GM12878 (cell line): ENCODE results near the gene OPCML. TPM values are rescaled to one million over a fixed set of nuclear protein-coding genes. Genes with fewer than 3 reads are reported as not detected.

Experiments used
- ATAC-seq: fragments of 200-7000 bp; cut with Tn5 transposase; 3 replicates; pipeline ENCODE4 v1.9.1; 2020; ENCODE audit warnings: mild to moderate bottlenecking, moderate library complexity
- BruUV-seq: library from RNA; stranded (reverse); fragments of 400-500 nt; replicated peaks from 2 replicates; lab custom pipeline; 2021; lab: Mats Ljungman, UMichigan
- CTCF ChIA-PET: fragments of 300-600 bp; sonication (Branson Sonifier 250); formaldehyde crosslinking; extraction: SDS; loops from one replicate; lab custom pipeline; 2021; ENCODE audit warnings: inconsistent platforms; lab: Yijun Ruan, JAX
- POLR2A ChIA-PET: fragments of 350-600 bp; formaldehyde crosslinking; extraction: SDS; loops from one replicate; lab custom pipeline; 2021; ENCODE audit warnings: inconsistent platforms; lab: Charles Lee
- RAD21 ChIA-PET: fragments of 300-600 bp; sonication (Branson Sonifier 250); formaldehyde crosslinking; loops from one replicate; lab custom pipeline; 2023; ENCODE audit warnings: antibody characterized with exemption; ENCODE audit not compliant: unreplicated experiment; lab: Charles Lee
- SMC1A ChIA-PET: fragments of 300-600 bp; sonication (Branson Sonifier 250); formaldehyde crosslinking; loops from one replicate; lab custom pipeline; 2023; ENCODE audit not compliant: unreplicated experiment, uncharacterized antibody; lab: Charles Lee
- DNase-seq: peaks from one replicate; pipeline ENCODE4 v3.0.0-alpha.2; 2011; ENCODE audit warnings: low read depth, low spot score
- FAIRE-seq: peaks from 3 replicates; lab custom pipeline; 2011; peaks lifted over from hg19 to GRCh38; lab: Jason Lieb, UNC
- H2AFZ ChIP-seq: 2 replicates; pipeline ENCODE4 v1.6.0; 2011; ENCODE audit warnings: low read depth, low read length, control low read depth; ENCODE audit not compliant: control insufficient read depth
- H3K27ac ChIP-seq: 2 replicates; pipeline ENCODE4 v1.5.1; 2011; ENCODE audit warnings: control low read depth; ENCODE audit not compliant: control insufficient read depth, insufficient read depth
- H3K27me3 ChIP-seq, 2 experiments: replicated peaks in 1 of 2; 2 replicates each; pipeline versions ENCODE4 v1.6.0 to v1.6.1; 2011; ENCODE audit warnings: low read length in 1 of 2; ENCODE audit not compliant: control insufficient read depth in 2 of 2, insufficient read depth in 2 of 2
- H3K36me3 ChIP-seq, 2 experiments: 2 replicates each; pipeline ENCODE4 v1.5.1; 2011; ENCODE audit warnings: low read length in 1 of 2; ENCODE audit not compliant: control insufficient read depth in 2 of 2, insufficient read depth in 2 of 2
- H3K4me1 ChIP-seq: 2 replicates; pipeline ENCODE4 v1.6.1; 2011; ENCODE audit warnings: mild to moderate bottlenecking, low read length, moderate library complexity, mixed read lengths; ENCODE audit not compliant: control insufficient read depth, insufficient read depth
- H3K4me2 ChIP-seq: 2 replicates; pipeline ENCODE4 v1.6.0; 2011; ENCODE audit warnings: control low read depth; ENCODE audit not compliant: control insufficient read depth, insufficient read depth
- H3K4me3 ChIP-seq: fragments of 200-600 bp; sonication (generic); 2 replicates; pipeline ENCODE4 v1.5.1; 2016
- H3K79me2 ChIP-seq: 2 replicates; pipeline ENCODE4 v1.6.0; 2011; ENCODE audit warnings: low read length; ENCODE audit not compliant: control insufficient read depth, insufficient read depth
- H3K9ac ChIP-seq: 2 replicates; pipeline ENCODE4 v1.8.0; 2011; ENCODE audit warnings: low read length, control low read depth, mixed read lengths; ENCODE audit not compliant: control insufficient read depth, insufficient read depth
- H3K9me3 ChIP-seq: replicated peaks from 3 replicates; pipeline ENCODE4 v1.5.1; 2011; ENCODE audit warnings: mild to moderate bottlenecking, low read length; ENCODE audit not compliant: control insufficient read depth, insufficient read depth
- H4K20me1 ChIP-seq: 2 replicates; pipeline ENCODE4 v1.6.0; 2011; ENCODE audit not compliant: control insufficient read depth, insufficient read depth
- ATF7 ChIP-seq: fragments of 450-650 bp; IDR thresholded peaks from 2 replicates; pipeline ENCODE4 v1.6.1; 2016; ENCODE audit warnings: low read depth, mild to moderate bottlenecking
- CBFB ChIP-seq: IDR thresholded peaks from 2 replicates; pipeline ENCODE4 v1.6.1; 2016; ENCODE audit warnings: antibody characterized with exemption, low read depth
- CHD1 ChIP-seq: IDR thresholded peaks from 2 replicates; pipeline ENCODE4 v1.6.1; 2012; ENCODE audit warnings: low read depth, low read length, improper control_type of control experiment
- IKZF2 ChIP-seq, 2 experiments: fragments of 450-650 bp; IDR thresholded peaks; 2 replicates each; pipeline ENCODE4 v1.6.1; 2017; ENCODE audit warnings: mild to moderate bottlenecking in 2 of 2, moderate library complexity in 2 of 2
- MYB ChIP-seq: fragments of 150-350 bp; IDR thresholded peaks from 2 replicates; pipeline ENCODE4 v1.6.1; 2014; ENCODE audit warnings: mild to moderate bottlenecking, low read depth, low read length, borderline replicate concordance
- RAD51 ChIP-seq: fragments of 450-650 bp; IDR thresholded peaks from 2 replicates; pipeline ENCODE4 v1.6.1; 2016; ENCODE audit warnings: moderate library complexity, mild to moderate bottlenecking, inconsistent platforms
- SP1 ChIP-seq: IDR thresholded peaks from one replicate; pipeline ENCODE4 v1.6.1; 2011; ENCODE audit warnings: low read depth, low read length
- TARDBP ChIP-seq: IDR thresholded peaks from 2 replicates; pipeline ENCODE4 v1.6.1; 2016; ENCODE audit warnings: borderline replicate concordance
- ZNF384 ChIP-seq: IDR thresholded peaks from 2 replicates; pipeline ENCODE4 v1.6.1; 2012; ENCODE audit warnings: low read depth, mild to moderate bottlenecking, low read length, improper control_type of control experiment, borderline replicate concordance
- WGBS: methylation state at CpG from one replicate; pipeline ENCODE4 v1.1.6; 2016; ENCODE audit warnings: low lambda C conversion rate; ENCODE audit not compliant: insufficient replicate concordance, insufficient coverage; ENCODE audit errors: missing lambda C conversion rate; 5-methylcytosine and 5-hydroxymethylcytosine counted together
- in situ Hi-C: fragments of 300-500 bp; cut with MboI; formaldehyde crosslinking; loops from 9 replicates; pipeline ENCODE4 v1.14.3; 2018; ENCODE audit warnings: mixed read lengths
- intact Hi-C: fragments of 100-400 bp; cut with micrococcal nuclease; formaldehyde crosslinking; loops from one replicate; pipeline ENCODE4 v1.14.2; 2022; ENCODE audit not compliant: unreplicated experiment
- polyA plus RNA-seq, 11 experiments: library from polyadenylated mRNA; depleted of rRNA in 4 of 11; unstranded in 6 of 11; stranded (reverse) in 5 of 11; fragments of >200 nt; fragmentation: Nextera tagmentation in 4 of 11; fragmentation: Illumina TruSeq in 1 of 11; extraction: Ambion mirVana in 4 of 11; extraction: Trizol in 1 of 11; gene quantifications; 1 replicate in 1 of 11; 2 replicates in 10 of 11; pipeline versions ENCODE4 v1.2.1 to v1.2.3, GENCODE V29; 2011 to 2016; ENCODE audit warnings: inconsistent platforms in 2 of 11, missing spikeins in 2 of 11, low read depth in 1 of 11
- total RNA-seq, 4 experiments: library from RNA; depleted of rRNA in 3 of 4; stranded (reverse); fragments of >200 nt in 3 of 4; fragmentation: Illumina TruSeq in 1 of 4; extraction: Trizol in 1 of 4; gene quantifications; 2 replicates each; pipeline versions ENCODE4 v1.2.1 to v1.2.3, GENCODE V29; 2013 to 2021
- TF ChIP-seq, protein P1 (sequence below): fragments of 450-650 bp; formaldehyde crosslinking; IDR thresholded peaks from 2 replicates; pipeline ENCODE4 v1.4.0; 2022; ENCODE audit warnings: mild to moderate bottlenecking, moderate library complexity

The OPCML gene
- total and polyA plus RNA-seq, 10 of the 15 experiments (the other 5 are each of a cell fraction or from before 2014, with no cell fraction given) = 0.84 TPM; not detected in 9

DNA sequence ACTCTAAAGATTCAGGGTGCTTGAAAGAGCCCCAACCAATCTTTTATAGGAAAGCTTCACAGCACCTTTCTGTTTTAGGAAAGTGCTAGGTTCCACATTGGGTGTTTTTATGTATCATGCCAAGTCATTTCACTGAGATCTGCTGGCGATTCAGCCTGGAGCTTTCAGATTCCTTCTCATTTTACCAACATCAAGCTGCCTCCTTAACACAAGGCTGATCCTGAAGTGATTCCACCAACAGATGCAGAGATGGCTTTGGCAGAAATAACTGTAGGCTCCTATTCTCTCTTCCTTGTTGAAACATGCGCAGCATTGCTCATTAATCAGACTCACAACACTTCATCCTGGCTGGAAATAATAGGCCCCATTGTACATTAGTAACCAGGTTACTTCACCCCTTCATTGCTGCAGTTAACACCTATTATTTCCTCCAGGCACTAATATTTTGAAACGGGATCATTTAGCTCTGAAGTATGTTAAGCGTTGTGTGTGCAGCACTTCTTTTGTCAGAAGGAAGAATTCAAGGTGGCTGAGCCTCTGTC is 89.0 kb downstream of the OPCML start:
- no peak for ATAC-seq
- no peak overlapping the region for H3K4me2 ChIP-seq

More for the DNA sequence above, 89.0 kb downstream of the OPCML start:
- no peak overlapping the region for H3K4me3 ChIP-seq
- DNase-seq (no peak), FAIRE-seq (no peak)
- WGBS = 38% methylated on average over 4 of the region's 4 CpGs
- no peak overlapping the region for H2AFZ ChIP-seq
- no peak overlapping the region for H3K9ac ChIP-seq
- no peaks in the 10 kb centered on the region for H4K20me1 ChIP-seq
- H3K4me1 ChIP-seq = no peaks in the 10 kb centered on the region
- H3K27me3 ChIP-seq = no peaks in the 10 kb centered on the region
- BruUV-seq = no TSS peak
- ChIA-PET CTCF (no interaction called here), RAD21 (no interaction called here), SMC1A (no interaction called here), POLR2A (no interaction called here)
- H3K9me3 ChIP-seq = no peaks in the 10 kb centered on the region
- TF ChIP-seq CBFB = no peak
- TF ChIP-seq ZNF384 = no peak
- TF ChIP-seq MYB = no peak
- TF ChIP-seq, protein P1, sequence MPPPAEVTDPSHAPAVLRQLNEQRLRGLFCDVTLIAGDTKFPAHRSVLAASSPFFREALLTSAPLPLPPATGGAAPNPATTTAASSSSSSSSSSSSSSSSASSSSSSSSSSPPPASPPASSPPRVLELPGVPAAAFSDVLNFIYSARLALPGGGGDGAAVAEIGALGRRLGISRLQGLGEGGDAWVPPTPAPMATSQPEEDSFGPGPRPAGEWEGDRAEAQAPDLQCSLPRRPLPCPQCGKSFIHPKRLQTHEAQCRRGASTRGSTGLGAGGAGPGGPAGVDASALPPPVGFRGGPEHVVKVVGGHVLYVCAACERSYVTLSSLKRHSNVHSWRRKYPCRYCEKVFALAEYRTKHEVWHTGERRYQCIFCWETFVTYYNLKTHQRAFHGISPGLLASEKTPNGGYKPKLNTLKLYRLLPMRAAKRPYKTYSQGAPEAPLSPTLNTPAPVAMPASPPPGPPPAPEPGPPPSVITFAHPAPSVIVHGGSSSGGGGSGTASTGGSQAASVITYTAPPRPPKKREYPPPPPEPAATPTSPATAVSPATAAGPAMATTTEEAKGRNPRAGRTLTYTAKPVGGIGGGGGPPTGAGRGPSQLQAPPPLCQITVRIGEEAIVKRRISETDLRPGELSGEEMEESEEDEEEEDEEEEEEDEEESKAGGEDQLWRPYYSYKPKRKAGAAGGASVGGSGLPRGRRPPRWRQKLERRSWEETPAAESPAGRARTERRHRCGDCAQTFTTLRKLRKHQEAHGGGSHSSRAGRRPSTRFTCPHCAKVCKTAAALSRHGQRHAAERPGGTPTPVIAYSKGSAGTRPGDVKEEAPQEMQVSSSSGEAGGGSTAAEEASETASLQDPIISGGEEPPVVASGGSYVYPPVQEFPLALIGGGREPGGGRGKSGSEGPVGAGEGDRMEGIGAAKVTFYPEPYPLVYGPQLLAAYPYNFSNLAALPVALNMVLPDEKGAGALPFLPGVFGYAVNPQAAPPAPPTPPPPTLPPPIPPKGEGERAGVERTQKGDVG = no peak
- no peak for TF ChIP-seq CHD1
- TF ChIP-seq TARDBP = no peak
- no peak for TF ChIP-seq RAD51
- TF ChIP-seq ATF7 = no peak
- TF ChIP-seq IKZF2 (IDR thresholded peaks at IDR 0.05) = no peak
- no peak for TF ChIP-seq SP1
- H3K36me3 ChIP-seq = no peaks in the 10 kb centered on the region
- no peak overlapping the region for H3K27ac ChIP-seq
- in situ Hi-C loops (no loop called here), intact Hi-C loops (no loop called here)
- no peaks in the 10 kb centered on the region for H3K79me2 ChIP-seq
